ENCODE measurements around the gene ALX4. TPM values are rescaled to one million over a fixed set of nuclear protein-coding genes. Genes with fewer than 3 reads are reported as not detected.

ALX4 gene
- polyA plus RNA-seq, result under 1 TPM in 1 of 4 donors, not detected in 3; 0.04 TPM
- long read RNA-seq, donor 1, result 0 reads
- long read RNA-seq, donor 2, result 0 reads
- long read RNA-seq, donor 3, result 0 reads
- long read RNA-seq, donor 4, result 0 reads
- long read RNA-seq, donor 5, result 0 reads
- long read RNA-seq, donor 6, result 0 reads
- long read RNA-seq, donor 7, result 0 reads
- long read RNA-seq, donor 8, result 0 reads
- long read RNA-seq, donor 9, result 0 reads
- long read RNA-seq, donor 10, result 0 reads

- H3K27ac ChIP-seq (ENCODE audit: low read depth in 1 of 3, low read length in 2 of 3), result no peak within 1 kb of the TSS
- WGBS, 3 donors, result 1 to 2% (median 2%) methylated on average over 62 to 71 of the region's 71 CpGs
- peak within 1 kb of the TSS in 1 of 3 donors; percentile 15 for H3K4me3 ChIP-seq (ENCODE audit: low read depth in 1 of 3, low read length in 3 of 3)
- no peaks in the 10 kb centered on the region for H3K36me3 ChIP-seq (ENCODE audit: control insufficient read depth in 3 of 3, insufficient read depth in 2 of 3, low read depth in 1 of 3, low read length in 3 of 3)
- FAIRE-seq, result no peak
- H3K27me3 ChIP-seq (ENCODE audit: control insufficient read depth in 3 of 3, insufficient read depth in 3 of 3, low read length in 3 of 3), result peaks cover 19 to 99% (median 80%) of the 10 kb centered on the region in 3 donors
- peak in 1 of 2 donors; percentile 32 for DNase-seq
- H3K9me3 ChIP-seq (ENCODE audit: control insufficient read depth in 2 of 2, insufficient read depth in 1 of 2, low read depth in 1 of 2, low read length in 1 of 2), result peaks cover 0 to 4% of the 10 kb centered on the region in 2 donors
- peaks cover 0 to 13% (median 0%) of the 10 kb centered on the region in 3 donors for H3K4me1 ChIP-seq (ENCODE audit: control insufficient read depth in 3 of 3, insufficient read depth in 2 of 3, low read depth in 1 of 3, low read length in 2 of 3)
Observed at GRCh38 chr11:44309478-44310205, at the start of gene ALX4. Gene ALX4, minus strand, starts transcription at chr11:44310139. Its CDS starts 77 bp downstream, at chr11:44310062.

GRCh38 chr11:44359162-44359561 is 49.2 kb upstream of the ALX4 start:
- peaks cover 0 to 12% (median 0%) of the 10 kb centered on the region in 3 donors for H3K27me3 ChIP-seq (ENCODE audit: control insufficient read depth in 3 of 3, insufficient read depth in 3 of 3, low read length in 3 of 3)
- peaks cover 0 to 6% of the 10 kb centered on the region in 2 donors for H3K9me3 ChIP-seq (ENCODE audit: control insufficient read depth in 2 of 2, insufficient read depth in 1 of 2, low read depth in 1 of 2, low read length in 1 of 2)
- no peaks in the 10 kb centered on the region for H3K36me3 ChIP-seq (ENCODE audit: control insufficient read depth in 3 of 3, insufficient read depth in 2 of 3, low read depth in 1 of 3, low read length in 3 of 3)
- H3K4me3 ChIP-seq (ENCODE audit: low read depth in 1 of 3, low read length in 3 of 3), result no peak overlapping the region
- DNase-seq (no peak), FAIRE-seq (no peak)
- H3K27ac ChIP-seq (ENCODE audit: low read depth in 1 of 3, low read length in 2 of 3), result no peak overlapping the region
- WGBS, 3 donors, result 62 to 79% (median 66%) methylated on average over 12 of the region's 12 CpGs
- H3K4me1 ChIP-seq (ENCODE audit: control insufficient read depth in 3 of 3, insufficient read depth in 2 of 3, low read depth in 1 of 3, low read length in 2 of 3), result no peaks in the 10 kb centered on the region

GRCh38 chr11:44358713-44359112 is 48.8 kb upstream of the ALX4 start:
- Histone ChIP-seq H3K4me1 (ENCODE audit: control insufficient read depth in 3 of 3, insufficient read depth in 2 of 3, low read depth in 1 of 3, low read length in 2 of 3) (no peaks in the 10 kb centered on the region), H3K27me3 (ENCODE audit: control insufficient read depth in 3 of 3, insufficient read depth in 3 of 3, low read length in 3 of 3) (peaks cover 0 to 12% (median 0%) of the 10 kb centered on the region in 3 donors), H3K9me3 (ENCODE audit: control insufficient read depth in 2 of 2, insufficient read depth in 1 of 2, low read depth in 1 of 2, low read length in 1 of 2) (peaks cover 0 to 2% of the 10 kb centered on the region in 2 donors), H3K4me3 (ENCODE audit: low read depth in 1 of 3, low read length in 3 of 3) (no peak overlapping the region), H3K36me3 (ENCODE audit: control insufficient read depth in 3 of 3, insufficient read depth in 2 of 3, low read depth in 1 of 3, low read length in 3 of 3) (no peaks in the 10 kb centered on the region), H3K27ac (ENCODE audit: low read depth in 1 of 3, low read length in 2 of 3) (no peak overlapping the region)
- 75 to 80% (median 76%) methylated on average over 7 of the region's 7 CpGs for WGBS, 3 donors
- no peak for DNase-seq
- no peak for FAIRE-seq

- DNase-seq (no peak), FAIRE-seq (no peak)
- no peak overlapping the region for H3K27ac ChIP-seq (ENCODE audit: low read depth in 1 of 3, low read length in 2 of 3)
- H3K4me3 ChIP-seq (ENCODE audit: low read depth in 1 of 3, low read length in 3 of 3), result no peak overlapping the region
- peaks cover 0 to 12% (median 0%) of the 10 kb centered on the region in 3 donors for H3K27me3 ChIP-seq (ENCODE audit: control insufficient read depth in 3 of 3, insufficient read depth in 3 of 3, low read length in 3 of 3)
- H3K4me1 ChIP-seq (ENCODE audit: control insufficient read depth in 3 of 3, insufficient read depth in 2 of 3, low read depth in 1 of 3, low read length in 2 of 3), result no peaks in the 10 kb centered on the region
- no peaks in the 10 kb centered on the region for H3K9me3 ChIP-seq (ENCODE audit: control insufficient read depth in 2 of 2, insufficient read depth in 1 of 2, low read depth in 1 of 2, low read length in 1 of 2)
- no peaks in the 10 kb centered on the region for H3K36me3 ChIP-seq (ENCODE audit: control insufficient read depth in 3 of 3, insufficient read depth in 2 of 3, low read depth in 1 of 3, low read length in 3 of 3)
- 73 to 90% (median 77%) methylated on average over 3 of the region's 3 CpGs for WGBS, 3 donors
Observed at GRCh38 chr11:44357711-44358110, 47.8 kb upstream of the ALX4 start.

- no peak for FAIRE-seq
Observed at GRCh38 chr11:44356351-44356750, 46.4 kb upstream of the ALX4 start.

GRCh38 chr11:44351898-44352498 is 42.1 kb upstream of the ALX4 start:
- 54 to 62% (median 59%) methylated on average over 7 of the region's 7 CpGs for WGBS, 3 donors
- peaks cover 0 to 15% (median 5%) of the 10 kb centered on the region in 3 donors for H3K27me3 ChIP-seq (ENCODE audit: control insufficient read depth in 3 of 3, insufficient read depth in 3 of 3, low read length in 3 of 3)
- no peak for FAIRE-seq

More at GRCh38 chr11:44356351-44356750, 46.4 kb upstream of the ALX4 start:
- Histone ChIP-seq H3K27ac (ENCODE audit: low read depth in 1 of 3, low read length in 2 of 3) (no peak overlapping the region), H3K4me3 (ENCODE audit: low read depth in 1 of 3, low read length in 3 of 3) (no peak overlapping the region), H3K4me1 (ENCODE audit: control insufficient read depth in 3 of 3, insufficient read depth in 2 of 3, low read depth in 1 of 3, low read length in 2 of 3) (no peaks in the 10 kb centered on the region), H3K27me3 (ENCODE audit: control insufficient read depth in 3 of 3, insufficient read depth in 3 of 3, low read length in 3 of 3) (peaks cover 0 to 12% (median 2%) of the 10 kb centered on the region in 3 donors), H3K36me3 (ENCODE audit: control insufficient read depth in 3 of 3, insufficient read depth in 2 of 3, low read depth in 1 of 3, low read length in 3 of 3) (no peaks in the 10 kb centered on the region), H3K9me3 (ENCODE audit: control insufficient read depth in 2 of 2, insufficient read depth in 1 of 2, low read depth in 1 of 2, low read length in 1 of 2) (no peaks in the 10 kb centered on the region)
- WGBS, 3 donors, result 73 to 88% (median 84%) methylated on average over 5 of the region's 5 CpGs
- DNase-seq, result no peak

GRCh38 chr11:44351006-44351660 is 41.2 kb upstream of the ALX4 start:
- WGBS, 3 donors, result 72 to 80% (median 76%) methylated on average over 9 of the region's 9 CpGs
- Histone ChIP-seq H3K27ac (ENCODE audit: low read depth in 1 of 3, low read length in 2 of 3) (no peak overlapping the region), H3K27me3 (ENCODE audit: control insufficient read depth in 3 of 3, insufficient read depth in 3 of 3, low read length in 3 of 3) (peaks cover 0 to 18% (median 5%) of the 10 kb centered on the region in 3 donors), H3K4me3 (ENCODE audit: low read depth in 1 of 3, low read length in 3 of 3) (no peak overlapping the region), H3K36me3 (ENCODE audit: control insufficient read depth in 3 of 3, insufficient read depth in 2 of 3, low read depth in 1 of 3, low read length in 3 of 3) (no peaks in the 10 kb centered on the region), H3K4me1 (ENCODE audit: control insufficient read depth in 3 of 3, insufficient read depth in 2 of 3, low read depth in 1 of 3, low read length in 2 of 3) (no peaks in the 10 kb centered on the region), H3K9me3 (ENCODE audit: control insufficient read depth in 2 of 2, insufficient read depth in 1 of 2, low read depth in 1 of 2, low read length in 1 of 2) (no peaks in the 10 kb centered on the region)
- no peak for DNase-seq
- FAIRE-seq, result no peak

More at GRCh38 chr11:44351898-44352498, 42.1 kb upstream of the ALX4 start:
- H3K27ac ChIP-seq (ENCODE audit: low read depth in 1 of 3, low read length in 2 of 3), result no peak overlapping the region
- no peaks in the 10 kb centered on the region for H3K9me3 ChIP-seq (ENCODE audit: control insufficient read depth in 2 of 2, insufficient read depth in 1 of 2, low read depth in 1 of 2, low read length in 1 of 2)
- no peaks in the 10 kb centered on the region for H3K4me1 ChIP-seq (ENCODE audit: control insufficient read depth in 3 of 3, insufficient read depth in 2 of 3, low read depth in 1 of 3, low read length in 2 of 3)
- no peak for DNase-seq
- no peaks in the 10 kb centered on the region for H3K36me3 ChIP-seq (ENCODE audit: control insufficient read depth in 3 of 3, insufficient read depth in 2 of 3, low read depth in 1 of 3, low read length in 3 of 3)
- no peak overlapping the region for H3K4me3 ChIP-seq (ENCODE audit: low read depth in 1 of 3, low read length in 3 of 3)

GRCh38 chr11:44349328-44349727 is 39.4 kb upstream of the ALX4 start:
- WGBS, 3 donors, result 63 to 66% (median 66%) methylated on average over 3 of the region's 3 CpGs
- H3K27me3 ChIP-seq (ENCODE audit: control insufficient read depth in 3 of 3, insufficient read depth in 3 of 3, low read length in 3 of 3), result peaks cover 0 to 26% (median 5%) of the 10 kb centered on the region in 3 donors
- no peak overlapping the region for H3K27ac ChIP-seq (ENCODE audit: low read depth in 1 of 3, low read length in 2 of 3)
- no peak for DNase-seq
- H3K4me1 ChIP-seq (ENCODE audit: control insufficient read depth in 3 of 3, insufficient read depth in 2 of 3, low read depth in 1 of 3, low read length in 2 of 3), result no peaks in the 10 kb centered on the region
- no peaks in the 10 kb centered on the region for H3K36me3 ChIP-seq (ENCODE audit: control insufficient read depth in 3 of 3, insufficient read depth in 2 of 3, low read depth in 1 of 3, low read length in 3 of 3)
- H3K9me3 ChIP-seq (ENCODE audit: control insufficient read depth in 2 of 2, insufficient read depth in 1 of 2, low read depth in 1 of 2, low read length in 1 of 2), result no peaks in the 10 kb centered on the region
- no peak overlapping the region for H3K4me3 ChIP-seq (ENCODE audit: low read depth in 1 of 3, low read length in 3 of 3)
- FAIRE-seq, result no peak
